Thyroid gland (tissue), 4 donors: Measurements from ENCODE around the gene RAI2.

Experiments used
- POLR2A ChIP-seq, 2 donors: fragments of 450-650 bp; IDR thresholded peaks; one replicate each; pipeline ENCODE4 v1.6.1; 2017; ENCODE audit warnings: antibody characterized with exemption in 2 of 2, mild to moderate bottlenecking in 2 of 2, moderate library complexity in 1 of 2
- TF ChIP-seq, protein P1 (sequence below), 6 experiments: fragments of 200-600 bp in 3 of 6; fragments of 450-650 bp in 3 of 6; sonication (generic) in 3 of 6; IDR thresholded peaks; one replicate each; pipeline ENCODE4 v1.5.1; 2016 to 2019; ENCODE audit warnings: antibody characterized with exemption in 6 of 6, mild to moderate bottlenecking in 2 of 6, inconsistent platforms in 1 of 6, moderate library complexity in 1 of 6

DNA sequence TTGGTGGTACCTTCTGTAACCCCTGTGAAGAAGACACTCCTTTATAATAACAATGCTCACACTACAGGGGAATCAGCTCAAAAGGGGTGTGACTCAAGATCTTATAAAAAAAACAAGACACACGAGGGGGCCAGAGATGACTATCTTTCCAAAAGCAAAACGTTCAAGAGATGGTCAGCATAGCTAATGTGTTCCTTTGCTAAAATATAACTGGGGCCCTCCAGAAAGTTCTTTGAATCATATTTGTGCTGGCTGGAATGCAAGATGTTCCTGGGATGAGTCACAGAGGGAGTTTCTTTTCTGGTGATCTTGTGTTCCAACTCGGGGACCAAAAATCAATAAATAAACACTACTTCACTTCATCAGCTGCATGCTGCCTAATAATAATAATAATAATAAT is 46.5 kb downstream of the RAI2 start:
- TF ChIP-seq, protein P1, sequence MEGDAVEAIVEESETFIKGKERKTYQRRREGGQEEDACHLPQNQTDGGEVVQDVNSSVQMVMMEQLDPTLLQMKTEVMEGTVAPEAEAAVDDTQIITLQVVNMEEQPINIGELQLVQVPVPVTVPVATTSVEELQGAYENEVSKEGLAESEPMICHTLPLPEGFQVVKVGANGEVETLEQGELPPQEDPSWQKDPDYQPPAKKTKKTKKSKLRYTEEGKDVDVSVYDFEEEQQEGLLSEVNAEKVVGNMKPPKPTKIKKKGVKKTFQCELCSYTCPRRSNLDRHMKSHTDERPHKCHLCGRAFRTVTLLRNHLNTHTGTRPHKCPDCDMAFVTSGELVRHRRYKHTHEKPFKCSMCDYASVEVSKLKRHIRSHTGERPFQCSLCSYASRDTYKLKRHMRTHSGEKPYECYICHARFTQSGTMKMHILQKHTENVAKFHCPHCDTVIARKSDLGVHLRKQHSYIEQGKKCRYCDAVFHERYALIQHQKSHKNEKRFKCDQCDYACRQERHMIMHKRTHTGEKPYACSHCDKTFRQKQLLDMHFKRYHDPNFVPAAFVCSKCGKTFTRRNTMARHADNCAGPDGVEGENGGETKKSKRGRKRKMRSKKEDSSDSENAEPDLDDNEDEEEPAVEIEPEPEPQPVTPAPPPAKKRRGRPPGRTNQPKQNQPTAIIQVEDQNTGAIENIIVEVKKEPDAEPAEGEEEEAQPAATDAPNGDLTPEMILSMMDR (IDR thresholded peaks at IDR 0.05), result no peak
- no peak for TF ChIP-seq POLR2A (IDR thresholded peaks at IDR 0.05)
